Astrocyte of the spinal cord (primary cell): ENCODE results near the gene IL23R.

ENCODE experiments used
- DNase-seq: peaks from one replicate; pipeline ENCODE4 v3.0.0; 2011; ENCODE audit warnings: low read depth, low spot score
- H3K4me3 ChIP-seq: 2 replicates; pipeline ENCODE4 v1.5.1; 2011; ENCODE audit warnings: low read depth, mild to moderate bottlenecking, low read length, moderate library complexity
- in situ Hi-C: cut with HindIII; loops from 2 replicates; pipeline ENCODE4 v1.10.0; 2017; ENCODE audit warnings: low sequenced_read_pairs
- TF ChIP-seq, protein P1 (sequence below): IDR thresholded peaks from 2 replicates; pipeline ENCODE4 v1.5.1; 2012; ENCODE audit warnings: low read depth, mild to moderate bottlenecking, low read length, inconsistent platforms

Gene IL23R

DNA sequence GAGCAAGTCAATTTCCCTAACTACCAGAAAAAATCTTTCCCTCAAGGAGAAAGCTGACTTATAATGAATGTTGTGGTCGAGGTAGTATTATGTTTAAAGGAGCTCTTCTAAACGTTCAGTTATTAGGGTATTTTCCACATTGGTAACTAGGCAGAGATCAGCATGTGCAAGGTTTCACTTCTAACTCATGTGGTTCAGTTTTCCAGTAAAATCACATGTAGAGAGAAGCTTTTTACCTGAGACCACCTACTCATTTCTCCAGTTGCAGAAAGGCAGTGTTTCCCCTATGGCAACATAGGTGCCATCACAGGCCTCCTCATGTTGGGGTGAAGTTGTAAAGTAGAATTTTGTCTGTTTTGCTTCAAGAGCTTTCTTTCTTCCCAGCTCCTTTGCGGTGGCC, 23.7 kb downstream of the IL23R start:
- TF ChIP-seq, protein P1, sequence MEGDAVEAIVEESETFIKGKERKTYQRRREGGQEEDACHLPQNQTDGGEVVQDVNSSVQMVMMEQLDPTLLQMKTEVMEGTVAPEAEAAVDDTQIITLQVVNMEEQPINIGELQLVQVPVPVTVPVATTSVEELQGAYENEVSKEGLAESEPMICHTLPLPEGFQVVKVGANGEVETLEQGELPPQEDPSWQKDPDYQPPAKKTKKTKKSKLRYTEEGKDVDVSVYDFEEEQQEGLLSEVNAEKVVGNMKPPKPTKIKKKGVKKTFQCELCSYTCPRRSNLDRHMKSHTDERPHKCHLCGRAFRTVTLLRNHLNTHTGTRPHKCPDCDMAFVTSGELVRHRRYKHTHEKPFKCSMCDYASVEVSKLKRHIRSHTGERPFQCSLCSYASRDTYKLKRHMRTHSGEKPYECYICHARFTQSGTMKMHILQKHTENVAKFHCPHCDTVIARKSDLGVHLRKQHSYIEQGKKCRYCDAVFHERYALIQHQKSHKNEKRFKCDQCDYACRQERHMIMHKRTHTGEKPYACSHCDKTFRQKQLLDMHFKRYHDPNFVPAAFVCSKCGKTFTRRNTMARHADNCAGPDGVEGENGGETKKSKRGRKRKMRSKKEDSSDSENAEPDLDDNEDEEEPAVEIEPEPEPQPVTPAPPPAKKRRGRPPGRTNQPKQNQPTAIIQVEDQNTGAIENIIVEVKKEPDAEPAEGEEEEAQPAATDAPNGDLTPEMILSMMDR = no peak
- H3K4me3 ChIP-seq = no peak overlapping the region
- in situ Hi-C loops = no loop called here
- DNase-seq = no peak

DNA sequence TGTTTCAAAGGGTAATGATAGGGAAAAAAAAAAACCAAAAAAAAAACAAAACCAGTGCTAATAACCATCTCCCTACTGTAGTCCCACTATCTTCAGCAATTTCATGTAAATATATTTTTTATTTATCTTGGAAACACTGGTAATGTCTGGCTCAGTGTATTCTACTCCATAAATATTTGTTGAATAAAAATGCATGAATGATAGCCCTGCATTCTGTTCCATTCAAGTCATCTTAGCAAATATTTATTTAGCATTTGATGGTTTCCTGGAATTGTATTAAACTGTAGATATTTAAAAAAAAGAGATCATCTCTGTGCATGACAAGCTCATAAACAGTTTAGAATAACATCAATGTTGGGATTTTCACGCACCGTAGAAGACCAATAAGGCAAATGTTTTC, 24.2 kb downstream of the IL23R start:
- TF ChIP-seq, protein P1 = no peak
- DNase-seq = no peak
- no peak overlapping the region for H3K4me3 ChIP-seq
- in situ Hi-C loops = no loop called here

DNA sequence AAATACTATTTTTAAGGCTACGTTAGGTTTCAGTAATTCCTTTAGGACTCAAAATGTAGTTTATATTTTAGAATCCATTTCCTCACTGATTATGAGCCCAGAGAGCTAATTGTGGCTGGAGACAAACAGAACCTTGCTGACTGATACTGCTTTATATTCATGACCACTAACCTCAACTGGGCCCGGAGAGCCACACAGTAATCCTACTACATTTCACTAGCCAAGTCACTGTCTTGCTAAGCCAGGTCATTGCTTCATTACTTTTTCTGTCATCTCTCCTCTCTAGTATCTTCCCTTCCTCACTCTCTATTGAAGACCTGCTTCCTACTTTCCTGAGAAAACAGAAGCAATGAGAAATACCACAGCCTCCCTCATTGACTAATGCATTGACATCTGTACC, 24.7 kb downstream of the IL23R start:
- no peak for DNase-seq
- H3K4me3 ChIP-seq = no peak overlapping the region
- in situ Hi-C loops = no loop called here
- TF ChIP-seq, protein P1 = no peak

DNA sequence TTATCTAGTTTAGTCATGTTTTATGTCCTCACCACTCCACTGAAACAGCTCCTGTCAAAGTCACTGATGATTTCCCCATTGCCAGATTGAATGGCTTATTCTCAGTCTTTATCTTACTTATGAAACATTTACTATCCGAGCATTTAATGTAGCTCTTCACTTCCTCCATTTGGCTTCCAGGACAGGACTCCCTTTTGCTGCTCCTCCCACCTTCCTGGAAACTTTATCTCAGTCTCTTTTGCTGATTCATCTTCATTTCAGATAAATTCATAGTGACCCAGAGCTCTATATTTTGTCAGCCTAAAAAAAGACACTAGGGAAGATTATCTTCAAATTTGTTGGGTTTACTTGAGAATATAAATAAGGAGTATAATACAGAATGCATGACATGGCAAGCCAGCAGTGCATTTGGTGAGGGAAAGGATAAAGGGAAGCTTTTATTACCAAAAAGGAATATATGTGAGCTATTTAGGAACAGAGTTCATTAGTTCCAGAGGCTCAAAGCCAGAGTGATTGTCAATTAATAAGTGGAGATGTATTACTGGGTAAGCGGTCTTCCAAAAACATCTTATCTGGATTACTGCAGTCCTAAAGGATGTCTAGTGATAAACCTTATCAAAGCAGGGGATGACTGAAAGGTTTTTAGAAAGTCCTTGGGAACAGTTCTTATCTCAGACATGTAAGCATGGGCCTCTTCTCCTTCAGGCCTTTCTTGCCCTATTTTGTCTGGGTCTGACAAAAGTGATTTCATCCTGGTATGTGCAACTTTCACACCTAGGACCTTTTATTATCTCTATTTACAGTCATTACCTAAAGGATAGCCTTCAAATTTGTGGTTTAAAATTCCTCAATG, 25.6 kb downstream of the IL23R start:
- in situ Hi-C loops = no loop called here
- TF ChIP-seq, protein P1 = no peak
- no peak overlapping the region for H3K4me3 ChIP-seq
- no peak for DNase-seq

DNA sequence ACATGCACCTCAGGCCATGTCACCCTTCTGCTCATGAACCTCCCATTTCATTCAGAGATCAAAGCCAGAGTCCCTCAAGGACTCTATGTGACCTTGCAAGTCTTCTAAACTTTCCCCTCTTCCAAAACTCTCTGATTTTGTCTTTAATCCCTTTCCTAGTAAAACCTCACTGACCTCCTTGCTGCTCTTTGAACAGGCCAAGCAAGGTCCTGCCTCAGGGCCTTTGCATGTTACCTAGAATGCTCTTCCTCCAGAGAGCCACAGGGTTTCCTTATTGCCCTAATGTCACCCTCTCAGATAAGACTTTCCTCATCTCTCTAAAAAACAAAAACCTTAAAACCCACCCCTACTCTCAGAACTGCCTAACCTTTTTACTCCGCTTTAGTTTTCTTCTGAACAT, 26.6 kb downstream of the IL23R start:
- in situ Hi-C loops = no loop called here
- TF ChIP-seq, protein P1 = no peak
- DNase-seq = no peak
- no peak overlapping the region for H3K4me3 ChIP-seq

DNA sequence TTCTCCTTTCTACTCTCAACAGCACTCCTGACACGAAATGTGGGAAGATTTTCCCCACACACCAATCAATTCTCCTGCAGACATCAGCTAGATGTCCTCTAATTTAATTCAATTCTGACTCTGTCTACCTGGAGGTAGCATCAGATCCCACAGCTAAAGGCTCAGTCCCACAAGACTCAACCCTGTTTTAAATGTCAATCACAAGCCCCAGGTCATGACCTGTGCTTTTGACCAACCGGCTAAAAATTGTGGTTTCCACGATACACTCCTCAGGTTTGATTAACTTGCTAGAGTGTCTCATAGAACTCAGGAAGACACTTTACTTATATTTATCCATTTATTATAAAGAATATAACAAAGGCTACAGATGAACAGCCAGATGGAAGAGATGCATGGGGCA, 27.4 kb downstream of the IL23R start:
- DNase-seq = no peak
- H3K4me3 ChIP-seq = no peak overlapping the region
- in situ Hi-C loops = no loop called here
- TF ChIP-seq, protein P1 = no peak
